Measurements from ENCODE around the gene PTPRD. TPM values are rescaled to one million over a fixed set of nuclear protein-coding genes. Genes with fewer than 3 reads are reported as not detected.
A peak's percentile ranks its signal among the peaks of the same experiment; 100 is the strongest.
"Not testable (repeated sequence)": the region's sequence is repeated elsewhere in the genome, so short reads cannot be mapped to it uniquely, and the experiment has no call there.

The PTPRD gene
- polyA plus RNA-seq, 1 donor, result 55.8 TPM

DNA sequence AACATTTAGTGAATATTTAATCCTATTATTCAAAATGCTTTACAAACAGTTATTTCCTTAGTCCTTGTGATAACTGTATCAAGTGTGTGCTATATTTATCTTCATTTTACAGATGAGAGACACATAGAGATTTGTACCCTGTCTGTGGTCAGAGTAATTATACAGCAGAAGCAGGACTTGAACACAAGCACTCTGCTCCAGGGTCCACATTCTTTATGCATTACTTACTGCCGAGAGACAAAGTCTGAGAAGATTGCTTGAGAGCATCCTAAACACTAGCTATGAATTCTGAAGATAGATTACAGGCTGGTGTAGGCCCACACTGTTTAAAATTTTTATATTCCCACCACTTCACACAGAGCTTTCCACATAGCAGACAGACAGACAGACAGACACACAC, 1887.2 kb downstream of the PTPRD start:
- DNase-seq (ENCODE audit: low read depth), result no peak

DNA sequence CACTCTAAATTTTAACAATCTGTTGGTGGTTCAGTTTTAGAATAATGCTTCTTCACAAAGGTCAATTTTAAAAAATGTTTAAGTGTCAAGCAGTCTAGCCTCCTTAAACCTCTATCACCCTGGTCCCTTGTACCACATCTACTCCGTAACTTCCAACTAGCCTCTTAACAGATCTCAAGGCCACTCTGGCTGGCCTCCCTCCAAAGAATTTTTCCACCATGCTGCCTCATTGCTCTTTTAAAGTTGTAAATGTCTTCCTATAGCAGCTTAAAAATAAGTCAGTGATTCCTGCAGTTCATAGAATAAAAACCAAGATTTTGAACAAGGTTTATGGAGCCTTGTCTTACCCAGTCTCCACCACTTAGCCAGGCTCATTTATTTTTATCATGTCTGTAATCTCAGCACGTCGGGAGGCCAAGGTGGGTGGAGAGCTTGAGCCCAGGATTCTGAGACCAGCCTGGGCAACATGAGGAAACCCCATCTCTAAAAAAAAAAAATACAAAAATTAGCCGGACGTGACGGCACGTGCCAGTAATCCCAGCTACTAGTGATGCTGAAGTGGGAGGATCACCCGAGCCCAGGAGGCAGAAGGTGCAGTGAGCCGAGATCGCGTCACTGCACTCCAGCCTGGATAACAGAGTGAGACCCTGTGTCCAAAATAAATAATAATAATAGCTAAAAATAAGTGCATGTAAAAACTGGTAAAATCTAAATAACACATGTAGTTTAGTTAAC, 1888.4 kb downstream of the PTPRD start:
- DNase-seq (ENCODE audit: low read depth), result no peak

DNA sequence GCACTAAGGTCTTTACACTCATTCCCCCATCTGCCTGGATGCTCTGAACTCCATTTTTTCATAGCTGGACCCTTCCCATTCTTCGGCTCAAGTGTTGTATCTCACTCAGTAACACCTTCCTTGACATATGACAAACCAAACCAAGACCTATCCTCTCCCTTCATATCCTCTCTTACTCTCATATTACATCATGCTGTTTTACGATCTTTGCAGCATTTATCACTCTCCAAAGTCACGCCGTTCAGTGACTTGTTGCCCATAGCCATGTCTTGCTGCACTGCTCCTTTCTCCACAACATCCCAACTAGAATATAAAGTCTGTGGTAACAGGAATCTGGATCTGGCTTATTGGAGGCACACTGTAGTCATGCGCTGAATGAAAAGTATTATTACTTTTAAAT, 1889.6 kb downstream of the PTPRD start:
- no peak for DNase-seq (ENCODE audit: low read depth)

DNA sequence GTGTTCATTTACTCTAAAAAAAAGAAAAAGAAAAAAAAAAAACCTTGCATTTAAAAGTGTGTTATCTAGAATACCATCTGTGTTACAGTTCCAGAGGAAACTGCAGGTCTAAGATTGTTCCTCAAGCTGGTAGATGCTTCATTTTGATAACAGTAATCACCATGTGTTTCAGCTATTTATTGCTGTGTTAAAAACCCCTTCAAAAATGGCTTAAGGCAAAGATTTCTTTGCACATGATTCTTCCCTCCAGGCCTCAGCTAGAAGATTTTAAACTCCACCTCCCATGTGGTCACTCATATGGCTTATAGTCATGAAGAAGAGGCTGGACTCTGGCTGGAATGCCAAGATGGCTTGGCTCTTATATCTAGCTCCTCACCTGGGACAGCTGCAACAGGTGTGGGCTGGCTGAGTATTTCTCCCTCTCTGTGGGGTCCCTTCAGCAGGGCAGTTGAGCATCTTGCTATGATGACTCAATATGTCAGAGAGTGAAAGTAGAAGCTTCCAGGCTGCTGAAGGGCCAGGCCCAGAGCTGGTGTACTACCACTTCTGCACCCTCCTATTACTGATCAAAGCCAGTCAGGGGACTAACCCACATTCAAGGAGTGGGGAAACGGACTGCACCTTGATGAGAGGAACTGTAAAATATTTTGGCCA, 1892.8 kb downstream of the PTPRD start:
- DNase-seq (ENCODE audit: low read depth), result no peak

DNA sequence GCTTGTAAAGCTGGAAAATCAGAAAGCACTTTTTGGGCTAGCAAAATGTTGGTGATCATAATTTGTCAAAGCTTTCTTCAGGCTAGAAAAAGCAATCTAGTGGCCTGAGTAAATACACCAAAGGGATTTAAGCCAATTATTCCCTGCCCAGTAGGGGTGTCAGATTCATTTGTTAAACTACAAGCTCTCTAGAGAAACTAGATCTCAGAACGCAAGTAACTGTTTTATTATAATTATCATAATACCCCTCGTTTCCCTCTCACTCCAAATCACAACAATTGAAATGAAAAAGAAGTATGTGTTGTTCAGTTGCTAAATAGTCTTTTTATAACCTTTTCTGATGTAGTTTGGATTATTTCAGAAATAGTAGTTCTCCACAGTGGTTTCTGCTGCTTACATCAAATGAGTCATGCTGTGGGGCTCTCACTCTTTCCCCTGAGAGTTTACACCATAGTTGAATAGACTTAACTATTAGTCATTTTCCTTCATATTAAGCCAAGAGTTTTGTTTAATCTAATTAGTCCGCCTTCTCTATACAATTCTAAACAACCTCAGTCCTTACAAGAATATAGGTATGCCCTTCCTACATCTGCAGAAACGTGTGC, 1894.6 kb downstream of the PTPRD start:
- no peak for DNase-seq (ENCODE audit: low read depth)

DNA sequence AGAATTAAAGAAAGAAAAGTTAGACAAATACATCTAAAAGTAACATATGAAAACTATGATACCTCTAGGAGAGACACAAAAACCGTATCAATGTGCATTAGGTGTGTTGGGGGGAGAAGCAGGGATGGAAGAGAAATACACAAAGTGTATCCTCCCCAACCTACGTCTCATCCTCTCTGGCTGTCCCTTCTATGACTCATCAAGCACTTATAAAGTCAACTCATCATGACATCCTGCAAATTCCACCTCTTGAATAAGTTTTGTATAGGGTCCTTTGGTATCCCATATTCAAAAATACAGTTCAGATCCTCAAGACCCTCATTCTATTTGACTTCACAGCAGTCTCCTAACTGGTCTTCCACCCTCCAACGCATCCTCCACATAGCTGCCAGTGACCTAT, 1895.7 kb downstream of the PTPRD start:
- no peak for DNase-seq (ENCODE audit: low read depth)

DNA sequence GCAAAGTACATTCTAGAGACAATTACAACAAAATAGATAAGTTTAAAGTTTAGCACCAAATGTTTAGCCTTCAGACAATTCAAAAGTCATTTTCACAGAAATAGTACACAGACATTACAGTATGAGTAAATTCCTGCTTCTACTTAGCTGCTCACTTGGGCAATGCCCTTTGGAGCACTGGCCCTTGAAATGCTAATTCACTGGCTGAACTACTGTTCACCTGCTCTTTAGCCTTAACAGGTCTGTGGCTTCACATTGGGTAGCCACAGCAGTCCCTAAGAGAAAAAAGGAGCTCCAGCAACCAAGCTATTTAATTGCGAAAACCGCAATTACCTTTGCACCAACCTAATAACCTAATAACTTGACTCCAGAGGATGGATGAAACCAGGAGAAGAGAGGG, 1897.0 kb downstream of the PTPRD start:
- DNase-seq (ENCODE audit: low read depth), result no peak

DNA sequence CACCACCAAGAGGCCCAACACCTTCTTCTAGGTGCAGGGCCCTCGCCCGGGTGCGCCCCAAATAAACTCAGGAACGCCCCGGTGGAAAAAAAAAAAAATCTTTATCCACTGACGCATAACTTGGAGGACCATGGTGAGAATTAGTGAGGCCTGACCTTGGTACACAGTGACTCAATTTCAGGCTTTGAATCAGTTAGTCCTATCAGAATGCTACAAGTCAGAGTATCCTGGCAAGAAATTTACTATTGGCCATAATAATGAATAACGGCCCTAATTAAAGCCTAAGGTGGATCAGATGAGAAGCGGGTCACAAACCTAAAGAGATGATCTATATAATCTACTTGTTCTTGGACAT, 1899.0 kb downstream of the PTPRD start:
- no peak for DNase-seq (ENCODE audit: low read depth)

DNA sequence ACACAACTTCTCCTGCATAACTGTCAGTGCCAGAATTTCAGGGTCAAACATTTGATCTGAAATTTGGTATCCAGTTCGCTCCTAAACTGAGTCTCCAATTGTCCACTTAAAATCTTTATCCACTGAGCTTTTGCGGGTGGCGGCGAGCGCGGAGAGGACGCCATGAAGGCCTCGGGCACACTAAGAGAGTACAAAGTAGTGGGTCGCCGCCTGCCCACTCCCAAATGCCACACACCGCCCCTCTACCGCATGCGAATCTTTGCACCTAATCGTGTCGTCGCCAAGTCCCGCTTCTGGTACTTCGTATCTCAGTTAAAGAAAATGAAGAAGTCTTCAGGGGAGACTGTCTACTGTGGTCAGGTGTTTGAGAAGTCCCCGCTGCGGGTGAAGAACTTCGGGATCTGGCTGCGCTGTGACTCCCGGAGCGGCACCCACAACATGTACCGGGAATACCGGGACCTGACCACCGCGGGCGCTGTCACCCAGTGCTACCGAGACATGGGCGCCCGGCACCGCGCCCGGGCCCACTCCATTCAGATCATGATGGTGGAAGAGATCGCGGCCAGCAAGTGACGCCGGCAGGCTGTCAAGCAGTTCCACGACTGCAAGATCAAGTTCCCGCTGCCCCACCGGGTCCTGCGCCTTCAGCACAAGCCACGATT, 1899.5 kb downstream of the PTPRD start:
- no peak for DNase-seq (ENCODE audit: low read depth)

DNA sequence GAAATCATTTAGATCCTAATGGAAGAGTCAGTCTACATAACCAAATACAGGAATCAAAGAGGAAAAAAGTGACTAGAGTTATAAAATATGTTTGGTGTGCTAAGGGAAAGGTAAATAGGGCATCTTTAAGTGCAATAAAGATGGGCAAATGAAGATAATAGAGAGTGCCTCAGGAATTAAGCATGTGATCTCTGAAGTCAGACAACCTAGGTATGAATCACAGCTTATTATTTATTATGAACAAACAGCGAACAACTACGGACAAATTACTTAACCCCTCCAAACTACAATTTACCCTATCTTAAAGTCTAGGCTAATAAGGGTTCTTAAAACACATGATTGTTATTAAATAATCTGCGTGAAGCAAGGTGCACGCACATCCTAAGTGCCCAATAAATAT, 1903.1 kb downstream of the PTPRD start:
- no peak for DNase-seq (ENCODE audit: low read depth)

DNA sequence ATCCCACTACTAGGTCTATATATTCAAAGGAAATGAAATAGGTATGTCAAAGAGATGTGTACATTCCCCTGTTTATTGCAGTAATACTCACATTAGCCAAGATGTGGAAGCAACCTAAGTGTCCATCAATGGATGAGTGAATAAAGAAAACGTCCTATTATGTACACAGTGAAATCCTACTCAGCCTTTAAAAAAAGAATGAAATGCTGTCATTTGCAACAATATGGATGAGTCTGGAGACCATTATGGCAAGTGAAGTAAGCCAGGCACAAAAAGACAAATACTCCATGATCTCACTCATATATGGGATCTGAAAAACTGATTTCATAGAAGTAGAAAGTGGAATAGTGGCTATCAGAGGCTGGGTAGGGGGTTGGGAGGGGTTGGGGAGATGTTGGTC, 1904.1 kb downstream of the PTPRD start:
- no peak for DNase-seq (ENCODE audit: low read depth)

DNA sequence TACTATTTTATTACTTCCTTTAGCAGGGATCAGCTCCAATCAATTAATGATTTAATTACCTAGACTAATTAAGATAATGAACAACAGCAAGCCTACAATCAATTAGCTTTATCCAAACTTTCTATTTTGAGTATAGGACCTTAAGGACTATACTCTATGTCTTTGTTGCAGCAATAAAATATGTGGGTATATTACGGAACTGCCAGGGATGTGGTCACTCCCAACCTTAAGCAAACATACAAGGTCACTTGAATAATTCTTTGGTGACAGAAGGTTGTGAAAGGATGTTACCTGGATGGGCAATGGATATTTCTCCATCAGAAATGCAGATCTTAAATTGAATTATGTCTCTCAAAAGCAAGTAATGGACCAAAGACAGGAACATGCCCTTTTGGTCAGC, 1905.8 kb downstream of the PTPRD start:
- DNase-seq (ENCODE audit: low read depth), result no peak

DNA sequence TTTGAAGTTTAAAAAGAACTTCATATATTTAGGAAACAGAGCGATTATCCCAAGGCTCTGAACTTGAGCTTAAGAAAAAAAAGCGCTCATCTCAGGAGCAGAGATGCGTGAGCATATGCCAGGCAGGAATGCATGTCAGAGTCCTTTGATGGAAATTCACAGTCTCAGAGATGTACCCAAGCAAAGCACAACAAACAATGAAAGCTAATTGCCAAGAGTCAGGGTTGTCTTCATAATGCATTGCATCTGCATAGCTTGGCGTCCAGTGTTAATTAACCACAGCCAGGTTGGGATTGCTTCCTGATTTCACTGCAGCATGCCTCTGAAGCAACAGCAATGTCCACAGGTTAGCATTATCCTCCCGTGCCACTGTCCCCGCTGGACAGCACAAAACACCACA, 1906.3 kb downstream of the PTPRD start:
- no peak for DNase-seq (ENCODE audit: low read depth)

DNA sequence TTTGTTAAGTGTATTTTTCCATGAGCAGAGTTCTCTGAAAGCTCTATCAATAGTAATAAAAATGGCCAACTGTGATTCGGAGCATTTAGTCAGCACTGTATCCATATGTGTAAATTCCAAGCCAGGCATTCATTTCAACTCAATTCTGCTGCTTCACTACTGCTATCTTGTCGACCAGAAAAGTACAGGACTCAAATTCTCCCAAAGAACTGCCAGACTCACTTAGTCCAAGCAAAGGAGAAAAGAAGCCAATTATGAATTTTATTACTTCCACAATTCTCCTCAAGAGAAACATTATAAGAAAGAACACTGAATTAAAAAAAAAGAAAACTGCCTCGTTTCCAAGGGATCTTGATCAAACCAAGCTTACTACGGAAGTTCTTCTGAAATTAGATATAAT, 1906.9 kb downstream of the PTPRD start:
- DNase-seq (ENCODE audit: low read depth), result peak; percentile 54

DNA sequence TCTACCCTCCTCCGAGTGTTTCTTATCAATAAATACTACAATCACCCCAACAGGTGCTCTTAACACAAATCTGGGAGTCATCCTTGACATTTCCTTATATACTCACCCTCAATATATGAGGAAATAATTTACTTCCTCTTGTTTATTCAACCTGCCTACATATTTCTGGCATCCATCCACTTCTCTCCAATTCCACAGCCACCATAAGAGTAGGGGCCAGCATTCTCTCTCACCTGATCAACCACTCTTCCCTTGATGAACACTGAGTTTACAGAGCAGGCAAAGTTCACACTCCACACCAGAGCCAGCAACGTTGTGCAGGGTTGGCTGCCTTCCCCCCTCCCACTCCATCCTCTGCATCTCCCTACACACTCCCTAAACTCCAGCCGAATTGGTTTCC, 1908.9 kb downstream of the PTPRD start:
- no peak for DNase-seq (ENCODE audit: low read depth)

DNA sequence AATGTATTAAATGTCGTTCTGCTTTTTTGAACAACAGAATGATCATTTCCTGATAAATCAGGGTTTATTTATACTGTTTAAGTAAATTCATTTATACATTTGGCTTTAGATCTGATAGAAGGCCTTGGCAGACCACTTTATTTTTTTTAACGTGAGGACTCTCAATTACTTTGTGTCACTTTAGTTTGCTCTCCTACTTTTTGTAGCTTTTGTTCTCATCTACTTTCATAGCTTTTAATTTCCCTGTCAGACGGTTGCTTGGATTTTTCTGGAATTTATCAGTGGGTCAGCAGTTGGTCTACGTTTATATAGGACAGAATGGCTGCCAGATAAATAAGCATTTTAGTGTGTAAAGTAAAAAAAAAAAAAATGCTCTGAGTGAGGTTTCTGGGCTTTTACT, 1910.9 kb downstream of the PTPRD start:
- DNase-seq (ENCODE audit: low read depth), result no peak

DNA sequence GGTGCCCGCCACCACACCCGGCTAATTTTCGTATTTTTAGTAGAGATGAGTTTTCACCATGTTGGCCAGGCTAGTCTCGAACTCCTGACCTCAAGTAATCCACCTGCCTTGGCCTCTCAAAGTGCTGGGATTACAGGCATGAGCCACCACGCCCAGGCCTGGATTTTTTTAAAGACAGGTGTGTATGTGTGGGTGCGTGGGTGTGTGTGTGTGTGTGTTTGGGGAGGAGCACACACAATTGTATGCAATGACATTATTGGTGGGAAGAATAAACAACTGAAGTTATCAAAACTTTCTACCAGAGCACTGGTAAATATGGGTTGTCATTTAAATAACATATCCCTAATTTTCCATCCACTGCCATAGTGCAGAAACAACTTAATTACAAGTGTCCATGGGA, 1915.2 kb downstream of the PTPRD start:
- not testable (repeated sequence) for DNase-seq (ENCODE audit: low read depth)

DNA sequence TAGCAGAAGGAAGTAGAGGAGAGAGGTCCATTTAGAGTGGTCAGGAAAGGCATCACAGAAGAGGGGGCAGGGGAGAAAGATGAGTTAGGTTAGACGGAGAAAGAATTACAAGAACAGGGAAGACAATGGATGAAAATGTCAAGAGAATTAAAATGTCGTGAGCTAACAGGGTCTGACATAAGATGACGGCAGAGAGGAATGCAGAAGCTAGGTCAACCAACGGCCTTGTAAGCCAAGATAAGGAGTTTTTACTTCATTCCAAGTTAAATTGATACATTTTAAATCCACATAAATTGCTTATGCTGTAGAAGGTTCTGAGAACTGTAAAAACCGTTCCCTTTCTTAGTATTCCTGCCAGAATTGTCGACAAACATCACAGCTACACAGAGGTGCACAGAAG, 1916.3 kb downstream of the PTPRD start:
- DNase-seq (ENCODE audit: low read depth), result no peak

DNA sequence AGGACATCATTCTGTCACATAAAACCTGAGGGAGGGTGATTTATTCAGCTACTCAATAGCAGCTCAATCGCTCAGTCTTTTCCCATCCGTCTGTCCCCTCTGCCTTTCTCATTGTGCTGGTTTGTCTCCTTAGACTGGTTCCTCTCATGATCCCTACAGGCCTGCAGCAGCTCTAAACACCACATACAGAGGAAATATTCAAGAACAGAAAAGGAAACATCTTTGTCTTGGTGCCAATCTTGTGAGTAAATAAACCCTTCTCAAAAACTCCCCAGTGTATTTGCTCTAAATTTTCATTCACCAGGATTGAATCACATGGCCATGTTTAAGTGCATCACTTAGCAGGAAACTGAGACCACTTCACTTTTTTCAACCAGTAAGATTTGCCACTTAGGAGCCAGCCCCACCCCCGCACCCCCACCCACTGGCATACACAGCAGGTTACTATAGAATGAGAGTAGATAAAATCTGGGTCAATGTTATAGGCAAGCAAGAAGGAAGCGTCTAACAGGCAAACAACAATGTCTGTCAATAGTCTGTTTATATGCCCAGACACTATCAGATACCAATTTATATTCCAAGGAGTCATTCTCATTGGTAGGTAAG, 1917.7 kb downstream of the PTPRD start:
- no peak for DNase-seq (ENCODE audit: low read depth)

DNA sequence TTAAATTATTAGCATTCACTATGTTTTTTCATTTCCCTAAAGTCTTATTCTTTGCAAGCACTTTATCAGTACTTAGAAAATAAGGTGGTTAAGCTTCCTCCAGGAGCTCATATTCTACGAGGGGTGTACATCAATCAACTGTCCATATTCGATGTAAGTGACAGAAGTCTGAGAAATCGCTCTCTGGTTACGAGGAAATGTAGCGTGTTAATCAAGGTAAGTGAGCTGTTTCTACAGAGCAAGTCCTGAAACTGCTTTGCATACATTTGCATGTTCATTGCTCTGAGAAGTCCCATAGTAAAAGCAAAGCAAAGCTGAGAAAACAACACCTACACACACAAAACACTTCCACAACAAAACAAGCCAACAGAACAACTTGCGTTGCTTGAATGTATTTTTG, 1919.3 kb downstream of the PTPRD start:
- DNase-seq (ENCODE audit: low read depth), result no peak

DNA sequence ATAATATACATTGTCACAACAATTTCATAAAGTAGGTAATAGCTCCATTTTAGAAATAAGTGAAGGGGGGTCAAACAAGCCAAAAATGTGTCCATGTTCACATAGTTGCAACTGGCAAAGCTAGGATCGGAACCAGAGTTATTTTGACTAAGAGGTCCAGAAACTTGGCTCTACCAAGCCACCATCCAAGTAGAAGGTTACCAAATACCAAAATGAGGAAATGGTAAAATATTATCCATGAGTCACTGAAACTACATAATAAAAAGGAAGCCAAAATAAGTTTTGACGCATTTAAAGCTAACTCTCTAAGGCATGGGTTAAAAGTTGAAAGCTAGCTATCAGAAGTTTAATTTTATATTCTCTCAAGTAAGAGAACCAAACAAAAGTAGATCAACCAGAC, 1926.3 kb downstream of the PTPRD start:
- DNase-seq (ENCODE audit: low read depth), result no peak

DNA sequence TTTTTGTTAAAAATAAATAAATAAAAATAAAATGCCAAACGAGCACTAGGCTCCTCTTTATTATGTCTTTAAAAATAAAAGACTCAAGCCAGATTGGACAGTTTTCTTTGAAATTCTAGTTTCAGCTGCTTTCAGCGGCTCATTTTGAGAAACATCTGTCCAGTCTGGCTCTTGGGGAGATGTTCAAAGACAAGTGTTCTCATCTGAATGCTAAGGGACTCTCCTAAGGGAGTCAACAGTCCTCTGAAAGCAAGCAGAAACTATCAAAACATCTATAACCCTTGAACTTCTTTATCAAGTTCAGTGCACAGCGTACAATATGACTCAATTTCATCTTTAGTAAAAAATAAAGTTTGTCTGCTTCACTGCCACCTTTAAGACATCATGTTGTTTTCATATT, 1927.0 kb downstream of the PTPRD start:
- no peak for DNase-seq (ENCODE audit: low read depth)

All from forelimb muscle (tissue), 1 donor.